Measurements from ENCODE around the gene DPY19L3. TPM values are rescaled to one million over a fixed set of nuclear protein-coding genes. Genes with fewer than 3 reads are reported as not detected.

DPY19L3 gene
- total RNA-seq, 1 donor from 2014 or later: 29.8 TPM

DNA sequence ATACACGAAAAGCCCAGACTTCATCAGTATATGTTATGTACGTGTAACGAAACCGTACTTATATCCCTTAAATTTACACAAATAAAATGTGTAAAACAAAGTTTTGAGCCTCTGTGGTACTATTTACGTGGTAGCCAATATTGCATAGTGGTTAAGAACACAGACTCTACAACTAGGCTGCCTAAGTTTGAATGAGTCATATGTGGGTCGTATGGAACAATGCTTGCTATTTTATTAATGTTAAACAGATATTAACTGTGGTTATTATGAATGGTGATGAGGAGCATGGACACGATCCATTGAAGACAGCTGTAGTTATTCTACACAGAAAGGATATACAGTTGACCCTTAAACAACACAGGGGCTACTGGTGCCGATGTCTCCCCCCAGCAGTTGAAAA, 42.5 kb downstream of the DPY19L3 start:
- ATAC-seq (ENCODE audit: low read depth): no peak
- TF ChIP-seq, protein P1, sequence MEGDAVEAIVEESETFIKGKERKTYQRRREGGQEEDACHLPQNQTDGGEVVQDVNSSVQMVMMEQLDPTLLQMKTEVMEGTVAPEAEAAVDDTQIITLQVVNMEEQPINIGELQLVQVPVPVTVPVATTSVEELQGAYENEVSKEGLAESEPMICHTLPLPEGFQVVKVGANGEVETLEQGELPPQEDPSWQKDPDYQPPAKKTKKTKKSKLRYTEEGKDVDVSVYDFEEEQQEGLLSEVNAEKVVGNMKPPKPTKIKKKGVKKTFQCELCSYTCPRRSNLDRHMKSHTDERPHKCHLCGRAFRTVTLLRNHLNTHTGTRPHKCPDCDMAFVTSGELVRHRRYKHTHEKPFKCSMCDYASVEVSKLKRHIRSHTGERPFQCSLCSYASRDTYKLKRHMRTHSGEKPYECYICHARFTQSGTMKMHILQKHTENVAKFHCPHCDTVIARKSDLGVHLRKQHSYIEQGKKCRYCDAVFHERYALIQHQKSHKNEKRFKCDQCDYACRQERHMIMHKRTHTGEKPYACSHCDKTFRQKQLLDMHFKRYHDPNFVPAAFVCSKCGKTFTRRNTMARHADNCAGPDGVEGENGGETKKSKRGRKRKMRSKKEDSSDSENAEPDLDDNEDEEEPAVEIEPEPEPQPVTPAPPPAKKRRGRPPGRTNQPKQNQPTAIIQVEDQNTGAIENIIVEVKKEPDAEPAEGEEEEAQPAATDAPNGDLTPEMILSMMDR (IDR thresholded peaks at IDR 0.05): no peak
- ChIA-PET CTCF (no interaction called here), POLR2A (no interaction called here)
- Mint-ChIP-seq H3K36me3 (ENCODE audit: low read depth) (peaks cover 3% of the 10 kb centered on the region), H3K4me1 (peaks cover 7% of the 10 kb centered on the region), H3K9me3 (no peaks in the 10 kb centered on the region), H3K4me3 (no peak overlapping the region), H3K27me3 (no peaks in the 10 kb centered on the region), H3K27ac (no peak overlapping the region)
- DNase-seq: no peak
- intact Hi-C loops (cut with micrococcal nuclease): no loop called here

GRCh38 chr19:32450217-32450616, 44.6 kb downstream of the DPY19L3 start:
- no peak overlapping the region for H3K27ac Mint-ChIP-seq
- intact Hi-C loops (cut with micrococcal nuclease): no loop called here
- POLR2A ChIA-PET: no interaction called here
- peaks cover 2% of the 10 kb centered on the region for H3K36me3 Mint-ChIP-seq (ENCODE audit: low read depth)
- TF ChIP-seq, protein P1 (IDR thresholded peaks at IDR 0.05): no peak
- no peak overlapping the region for H3K4me3 Mint-ChIP-seq
- CTCF ChIA-PET: no interaction called here
- H3K4me1 Mint-ChIP-seq: peaks cover 7% of the 10 kb centered on the region
- H3K9me3 Mint-ChIP-seq: no peaks in the 10 kb centered on the region
- H3K27me3 Mint-ChIP-seq: no peaks in the 10 kb centered on the region
- ATAC-seq (ENCODE audit: low read depth) (no peak), DNase-seq (no peak)

GRCh38 chr19:32453736-32454135, 48.2 kb downstream of the DPY19L3 start:
- intact Hi-C loops (cut with micrococcal nuclease): no loop called here
- DNase-seq (no peak), ATAC-seq (ENCODE audit: low read depth) (no peak)
- Mint-ChIP-seq H3K36me3 (ENCODE audit: low read depth) (peaks cover 24% of the 10 kb centered on the region), H3K4me1 (peaks cover 16% of the 10 kb centered on the region), H3K4me3 (no peak overlapping the region), H3K9me3 (no peaks in the 10 kb centered on the region), H3K27ac (no peak overlapping the region), H3K27me3 (no peaks in the 10 kb centered on the region)
- TF ChIP-seq, protein P1 (IDR thresholded peaks at IDR 0.05): no peak
- ChIA-PET CTCF (no interaction called here), POLR2A (no interaction called here)

DNA sequence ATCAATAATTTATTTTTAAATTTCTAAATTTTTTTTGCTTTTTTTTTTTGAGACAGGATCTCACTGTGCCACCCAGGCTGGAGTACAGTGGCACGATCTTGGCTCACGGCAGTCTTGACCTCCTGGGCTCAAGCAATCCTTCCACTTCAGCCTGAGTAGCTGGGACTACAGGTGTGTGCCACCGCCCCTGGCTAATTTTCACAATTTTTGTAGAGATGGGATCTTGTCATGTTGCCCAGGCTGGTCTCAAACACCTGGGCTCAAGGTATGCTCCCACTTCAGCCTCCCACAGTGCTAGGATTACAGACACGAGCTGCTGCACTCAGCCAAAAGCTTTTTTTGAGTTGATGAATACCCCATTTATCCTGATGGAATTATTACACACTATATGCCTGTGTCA, 50.8 kb downstream of the DPY19L3 start:
- intact Hi-C loops (cut with micrococcal nuclease): no loop called here
- DNase-seq (no peak), ATAC-seq (ENCODE audit: low read depth) (no peak)
- Mint-ChIP-seq H3K4me1 (peaks cover 11% of the 10 kb centered on the region), H3K9me3 (no peaks in the 10 kb centered on the region), H3K27me3 (no peaks in the 10 kb centered on the region), H3K4me3 (no peak overlapping the region), H3K27ac (no peak overlapping the region), H3K36me3 (ENCODE audit: low read depth) (peaks cover 30% of the 10 kb centered on the region)
- ChIA-PET CTCF (no interaction called here), POLR2A (no interaction called here)
- TF ChIP-seq, protein P1 (IDR thresholded peaks at IDR 0.05): no peak

GRCh38 chr19:32457571-32458158, 52.1 kb downstream of the DPY19L3 start:
- ChIA-PET CTCF (no interaction called here), POLR2A (no interaction called here)
- intact Hi-C loops (cut with micrococcal nuclease): no loop called here

More at GRCh38 chr19:32457571-32458158, 52.1 kb downstream of the DPY19L3 start:
- H3K27me3 Mint-ChIP-seq: no peaks in the 10 kb centered on the region
- H3K9me3 Mint-ChIP-seq: no peaks in the 10 kb centered on the region
- no peak for ATAC-seq (ENCODE audit: low read depth)
- H3K4me1 Mint-ChIP-seq: peaks cover 11% of the 10 kb centered on the region
- no peak overlapping the region for H3K4me3 Mint-ChIP-seq
- no peak overlapping the region for H3K27ac Mint-ChIP-seq
- peaks cover 28% of the 10 kb centered on the region for H3K36me3 Mint-ChIP-seq (ENCODE audit: low read depth)
- TF ChIP-seq, protein P1 (IDR thresholded peaks at IDR 0.05): no peak
- DNase-seq: no peak

Data from activated B cell treated with CpG ODN at 0.5 μM for 24 hours (primary cell).